Measurements from ENCODE around the gene FGFR1OP2. TPM values are rescaled to one million over a fixed set of nuclear protein-coding genes. Genes with fewer than 3 reads are reported as not detected.

FGFR1OP2 gene
- total RNA-seq, 1 donor from 2014 or later = 20.3 TPM

DNA sequence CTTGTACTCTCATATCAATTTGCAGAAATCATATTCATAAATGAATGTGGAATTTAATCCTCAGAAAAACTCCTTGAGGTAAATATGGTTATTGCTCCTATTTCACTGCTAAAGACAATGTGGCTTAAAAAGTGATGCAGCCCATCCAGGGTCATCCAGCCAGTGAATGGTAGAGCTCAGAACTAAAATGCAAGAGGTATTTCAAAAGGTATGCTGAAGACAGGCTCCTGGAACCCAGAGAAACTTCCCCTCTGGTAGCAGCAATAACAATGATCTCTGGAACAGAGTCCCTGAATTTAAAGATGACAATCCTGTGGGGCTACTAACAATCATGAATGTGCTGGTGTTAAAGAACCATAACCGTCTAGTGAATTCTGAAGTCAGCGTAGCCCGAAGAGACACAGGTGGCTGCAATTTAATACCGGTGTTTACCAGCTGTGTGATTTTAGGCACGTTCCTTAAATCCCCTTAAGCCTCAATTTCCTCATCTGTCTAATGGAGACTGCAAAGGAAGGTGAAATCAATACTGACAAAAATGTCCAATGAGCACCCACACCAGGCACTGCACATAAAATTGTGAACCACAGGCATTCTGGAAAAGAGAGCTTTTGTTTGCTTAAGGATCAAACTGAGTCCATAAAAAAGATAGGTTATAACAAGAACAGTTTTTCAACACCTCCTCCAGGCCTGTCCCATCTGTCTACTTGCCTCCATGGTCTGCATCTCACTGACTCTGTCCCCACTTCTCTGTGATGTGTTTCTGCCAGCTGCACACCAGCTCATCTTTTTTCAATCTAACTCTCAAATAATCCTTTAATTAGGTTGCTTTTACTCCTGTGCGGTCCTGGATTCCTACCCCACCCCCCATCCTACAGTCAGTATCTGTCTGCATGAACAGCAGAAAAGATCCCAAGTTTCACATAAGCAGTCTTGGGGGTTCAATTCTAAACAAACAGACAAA, 65.4 kb downstream of the FGFR1OP2 start:
- ATAC-seq = peak; percentile 46

DNA sequence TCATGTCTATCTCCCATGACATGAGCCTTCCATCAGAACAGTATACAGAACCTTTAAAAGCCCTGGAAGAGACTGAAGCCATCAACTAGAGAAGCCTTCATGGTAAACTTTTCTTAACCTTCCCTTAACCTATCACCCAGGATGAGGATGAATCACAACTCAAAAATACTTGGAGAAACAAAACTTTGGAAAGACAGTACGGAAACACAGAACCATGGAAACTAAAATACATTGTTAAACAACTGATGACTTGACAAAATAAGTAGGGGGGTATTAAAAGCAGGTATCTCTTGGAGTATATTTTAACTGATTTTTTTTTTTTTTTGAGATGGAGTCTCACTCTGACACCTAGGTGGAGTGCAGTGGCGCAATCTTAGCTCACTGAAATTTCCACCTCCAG, 67.2 kb downstream of the FGFR1OP2 start:
- no peak for ATAC-seq

DNA sequence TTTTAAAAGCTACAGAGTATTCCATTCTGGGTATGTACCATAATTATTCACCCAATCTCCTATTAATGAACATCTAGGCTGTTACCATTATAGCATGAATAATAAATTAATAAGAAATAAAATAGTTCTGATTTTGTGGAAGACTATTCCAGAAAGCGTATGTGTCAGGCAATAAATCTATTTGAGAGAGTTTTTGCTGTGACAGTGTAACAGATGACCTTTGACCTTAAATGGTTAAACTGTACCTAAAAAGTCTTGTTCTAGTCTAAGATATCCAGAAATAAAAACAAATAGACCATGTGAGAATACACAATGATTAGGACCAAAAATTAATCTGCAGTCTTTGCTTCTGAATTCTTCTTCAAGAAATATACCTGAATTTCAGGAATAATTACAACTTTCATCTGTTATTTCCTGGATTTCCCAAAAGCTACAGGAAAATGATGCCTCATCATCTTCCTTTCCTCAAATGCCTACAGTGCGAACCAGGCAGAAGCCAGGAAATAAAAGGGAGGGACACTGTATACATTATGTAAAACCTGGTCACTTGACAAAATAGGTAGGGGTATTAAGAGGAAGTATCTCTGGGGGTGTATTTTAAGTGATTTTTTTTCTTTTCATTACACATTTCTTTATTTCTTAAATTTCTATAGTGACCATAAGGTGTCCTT, 68.7 kb downstream of the FGFR1OP2 start:
- no peak for ATAC-seq

DNA sequence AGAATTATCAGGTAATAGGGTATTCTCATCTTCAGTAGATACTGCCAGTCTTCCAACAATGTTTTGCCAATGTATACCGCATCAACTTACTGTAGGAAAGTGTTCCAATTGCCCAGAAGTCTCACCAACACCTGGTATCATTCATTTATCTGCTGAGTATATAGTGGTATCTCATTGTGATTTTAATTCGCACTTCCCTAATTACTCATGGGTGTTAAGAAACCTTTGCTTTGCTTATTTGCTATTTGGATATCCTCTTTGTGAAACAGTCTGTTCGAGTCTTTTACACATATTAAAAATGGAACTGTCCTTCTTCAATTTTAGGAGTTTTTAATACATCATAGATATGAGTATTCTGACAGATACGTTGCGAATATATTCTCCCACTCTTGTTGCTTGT, 69.8 kb downstream of the FGFR1OP2 start:
- ATAC-seq = no peak

DNA sequence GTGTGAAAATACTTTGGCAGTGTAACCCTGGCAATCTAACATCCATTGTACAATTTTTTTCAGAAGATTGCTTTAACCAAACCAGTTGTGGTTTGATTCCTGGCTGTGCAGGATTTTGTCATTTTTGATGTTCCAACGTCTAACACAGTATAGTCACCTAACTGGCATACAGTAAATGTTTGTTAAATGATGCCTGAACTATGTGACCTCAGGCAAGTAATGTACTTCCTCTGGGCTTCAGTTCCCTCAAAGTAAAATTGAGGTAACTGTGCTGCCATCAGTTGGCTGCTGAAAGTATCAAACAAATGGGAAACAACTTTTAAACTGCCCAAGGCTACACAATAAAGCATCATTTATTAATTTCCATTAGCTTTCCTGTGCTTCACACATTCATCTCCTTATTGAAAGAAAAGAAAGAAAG, 71.6 kb downstream of the FGFR1OP2 start:
- no peak for ATAC-seq

DNA sequence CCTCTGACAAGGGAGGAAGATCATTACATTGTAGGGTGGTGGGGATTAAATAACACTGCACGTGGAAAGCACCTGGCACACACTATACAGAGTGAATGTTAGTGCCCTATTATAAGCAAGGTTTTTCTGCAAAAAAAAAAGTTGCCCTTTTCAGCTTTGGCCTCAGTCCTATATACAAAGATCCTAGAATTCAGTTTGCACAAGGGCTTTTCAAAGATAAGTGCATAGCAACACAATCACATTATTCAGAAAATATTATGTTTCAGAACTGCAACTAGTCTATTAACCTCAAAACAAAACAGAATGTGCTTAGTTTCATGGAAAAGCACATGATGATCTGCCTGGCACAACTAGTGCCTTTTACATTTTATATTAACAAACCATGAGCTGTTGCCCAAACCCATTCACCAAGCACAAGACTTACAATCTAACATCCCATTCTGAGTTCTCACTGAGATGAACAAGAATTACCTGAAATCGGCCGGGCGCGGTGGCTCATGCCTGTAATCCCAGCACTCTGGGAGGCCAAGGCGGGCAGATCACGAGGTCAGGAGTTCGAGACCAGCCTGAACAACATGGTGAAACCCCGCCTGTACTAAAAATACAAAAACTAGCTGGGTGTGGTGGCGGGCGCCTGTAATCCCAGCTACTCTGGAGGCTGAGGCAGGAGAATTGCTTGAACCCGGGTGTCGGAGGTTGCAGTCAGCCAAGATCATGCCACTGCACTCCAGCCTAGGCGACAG, 74.1 kb downstream of the FGFR1OP2 start:
- peak; percentile 31 for ATAC-seq

DNA sequence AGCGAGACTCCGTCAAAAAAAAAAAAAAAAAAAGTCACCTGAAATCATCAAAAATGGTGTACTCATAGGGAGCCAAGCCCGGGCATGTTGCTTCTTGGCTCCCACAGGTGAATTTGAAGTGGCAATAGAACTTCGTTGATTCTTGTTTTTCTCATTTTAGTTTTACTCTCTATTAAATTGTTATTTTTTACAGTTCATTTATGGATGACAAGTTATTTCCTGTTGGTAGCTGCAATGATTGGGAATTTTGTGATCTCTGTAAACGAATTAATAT, 74.6 kb downstream of the FGFR1OP2 start:
- no peak for ATAC-seq

DNA sequence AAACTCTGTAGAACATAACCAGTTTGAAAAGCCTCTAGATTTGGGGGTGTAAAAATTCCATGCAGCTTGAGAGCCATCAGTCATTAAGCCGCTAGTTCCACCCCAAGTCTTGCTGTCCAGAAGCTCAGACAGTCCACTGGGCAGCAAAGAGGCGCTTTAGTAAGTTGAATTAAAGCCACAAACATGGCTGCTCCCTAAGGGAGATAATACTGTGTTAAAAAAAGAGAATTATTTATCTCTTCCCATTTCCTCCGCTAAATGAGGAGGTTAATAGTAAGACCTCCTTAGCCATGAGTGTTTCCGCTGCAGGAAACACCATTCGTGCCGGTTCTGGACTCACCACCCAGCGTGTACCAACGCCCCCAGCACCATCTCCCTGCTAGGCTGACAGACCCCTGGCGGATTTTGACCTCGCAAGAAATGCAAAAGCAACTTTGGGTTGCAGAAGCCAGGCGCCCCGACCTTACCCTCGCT, 75.4 kb downstream of the FGFR1OP2 start:
- ATAC-seq = peak; percentile 10

DNA sequence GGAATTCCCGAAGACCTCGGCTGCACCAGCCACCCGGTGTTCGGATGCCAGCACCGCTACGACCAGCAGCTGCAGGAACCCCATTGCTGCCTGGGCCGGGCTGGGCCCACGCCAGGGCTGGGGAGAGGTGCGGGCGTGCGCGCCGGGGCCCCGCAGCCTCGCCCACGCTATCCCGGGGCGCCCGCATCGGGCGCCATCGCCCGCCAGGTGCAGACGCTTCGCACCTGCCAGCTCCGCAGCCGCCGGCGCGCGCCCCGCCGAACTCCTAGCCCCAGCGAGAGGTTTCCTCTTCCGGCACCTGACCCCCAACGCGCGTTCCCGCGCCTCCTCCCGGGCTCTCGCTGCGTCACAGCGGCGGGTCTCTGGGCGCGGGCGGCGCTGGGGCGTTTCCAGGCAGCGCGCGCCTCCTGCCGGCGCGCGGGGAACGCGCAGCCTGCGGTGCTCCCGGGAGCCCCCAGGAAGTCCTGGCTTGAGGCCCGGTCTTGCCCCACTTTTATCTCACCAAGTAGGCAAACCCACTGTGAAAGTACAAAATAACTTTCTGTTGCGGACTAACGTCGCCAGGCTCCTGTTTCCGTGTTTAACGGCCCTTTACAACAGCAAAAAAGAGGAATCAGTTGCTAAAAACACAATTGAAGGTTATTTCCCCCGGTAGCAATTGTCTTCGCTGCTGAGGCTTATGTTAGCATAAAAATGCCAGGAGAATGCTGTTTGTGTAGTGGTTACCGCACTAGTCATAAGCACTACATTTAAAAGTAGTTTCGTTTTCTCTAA, 76.0 kb downstream of the FGFR1OP2 start, which contains the start of gene TM7SF3:
Gene TM7SF3 (minus strand): TSS at position 300 of the 774 bp plus-strand sequence. CDS start 216 bp downstream, at position 84.
- peak; percentile 91 for ATAC-seq

DNA sequence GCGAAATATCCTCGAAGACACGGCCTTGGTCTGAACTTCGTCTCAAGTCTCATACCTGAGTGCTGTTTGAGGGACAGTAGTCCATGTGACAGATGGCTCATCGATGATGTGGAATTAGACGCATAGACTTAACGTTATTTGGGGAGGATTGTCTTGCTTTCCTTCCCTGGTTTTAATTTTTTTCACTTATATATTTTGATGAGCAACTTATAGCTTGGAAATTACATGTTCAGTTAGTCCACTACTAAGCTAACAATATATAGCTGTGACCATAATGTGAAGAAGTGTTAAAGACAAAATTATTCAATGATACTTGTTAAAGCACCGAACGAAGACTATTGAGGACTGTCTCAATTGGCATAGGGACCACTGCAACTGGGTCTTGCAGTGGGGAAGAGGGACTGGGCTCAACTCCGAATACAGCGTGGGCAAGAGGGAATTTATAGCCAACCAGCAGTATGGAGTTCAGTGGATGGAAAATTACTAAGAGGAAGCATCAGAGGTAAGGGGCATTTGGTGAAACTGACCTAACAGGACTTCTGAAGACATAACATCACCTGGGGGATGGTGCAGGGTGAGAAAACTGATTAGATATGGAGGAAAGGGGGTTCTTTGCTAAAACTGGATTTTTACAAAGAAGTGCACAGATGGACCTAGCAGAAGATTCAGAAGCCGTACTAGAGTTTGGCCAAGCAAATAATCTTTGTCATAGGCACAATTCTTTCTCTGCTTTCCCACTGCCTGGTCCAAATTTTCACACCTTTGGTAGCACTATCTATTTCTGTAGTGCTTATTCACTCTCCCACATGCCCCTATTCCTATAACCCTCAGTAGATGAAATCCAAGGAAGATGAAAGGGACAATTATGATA, 76.8 kb downstream of the FGFR1OP2 start:
- ATAC-seq = no peak

DNA sequence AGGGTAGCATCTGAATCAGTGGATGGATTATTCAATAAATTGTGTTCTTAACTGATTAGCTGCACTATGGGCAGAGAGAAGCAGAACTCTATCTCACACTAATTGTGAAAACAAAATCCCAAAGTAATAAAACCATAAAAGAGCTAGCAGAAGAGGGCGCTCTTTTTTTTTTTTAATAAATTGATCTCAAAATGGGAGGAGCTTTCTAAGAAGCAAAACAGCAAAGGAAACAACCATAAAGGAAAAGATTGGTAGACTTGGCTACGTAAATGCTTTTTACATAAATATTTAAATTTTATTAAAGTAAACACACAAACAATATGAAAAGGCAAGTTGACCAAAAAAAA, 77.4 kb downstream of the FGFR1OP2 start:
- ATAC-seq = no peak

Other genes starting within 250 kb of the FGFR1OP2 start
- 35.1 TPM for gene ITPR2, start 105.3 kb upstream of the FGFR1OP2 start, total RNA-seq
- gene INTS13, start 489 bp upstream of the FGFR1OP2 start, total RNA-seq = 20.2 TPM
- gene TM7SF3, start 75.9 kb downstream of the FGFR1OP2 start, total RNA-seq = 96.5 TPM
- 66.1 TPM for gene MED21, start 84.1 kb downstream of the FGFR1OP2 start, total RNA-seq
- gene C12orf71, start 144.1 kb downstream of the FGFR1OP2 start, total RNA-seq = not detected

Measured in esophagus mucosa (tissue), 1 donor.